Keratinocyte (primary cell): ENCODE data around the gene RFX3. TPM values are rescaled to one million over a fixed set of nuclear protein-coding genes. Genes with fewer than 3 reads are reported as not detected.

Experiments
- DNase-seq: peaks from one replicate; pipeline ENCODE4 v3.0.0-alpha.2; 2011; ENCODE audit warnings: low read depth, missing footprints, low spot score
- FAIRE-seq: peaks from 2 replicates; lab custom pipeline; 2011; peaks lifted over from hg19 to GRCh38; lab: Jason Lieb, UNC
- H2AFZ ChIP-seq: 2 replicates; pipeline ENCODE4 v1.6.0; 2012; ENCODE audit warnings: low read length, control low read depth, inconsistent platforms; ENCODE audit not compliant: control insufficient read depth
- H3K27ac ChIP-seq: 2 replicates; pipeline ENCODE4 v1.5.1; 2011; ENCODE audit warnings: low read length; ENCODE audit not compliant: control insufficient read depth, insufficient read depth
- H3K27me3 ChIP-seq: 3 replicates; pipeline ENCODE4 v1.6.0; 2011; ENCODE audit warnings: low read length; ENCODE audit not compliant: control insufficient read depth, insufficient read depth; ENCODE audit errors: extremely low read depth
- H3K36me3 ChIP-seq, 2 experiments: 2 replicates in 1 of 2; 3 replicates in 1 of 2; pipeline ENCODE4 v1.5.1; 2011; ENCODE audit warnings: low read length in 2 of 2, mild to moderate bottlenecking in 1 of 2; ENCODE audit not compliant: control insufficient read depth in 2 of 2, insufficient read depth in 2 of 2; ENCODE audit errors: extremely low read depth in 1 of 2
- H3K4me1 ChIP-seq: 3 replicates; pipeline ENCODE4 v1.5.1; 2011; ENCODE audit warnings: low read length; ENCODE audit not compliant: control insufficient read depth, insufficient read depth; ENCODE audit errors: extremely low read depth
- H3K4me2 ChIP-seq: 3 replicates; pipeline ENCODE4 v1.6.0; 2011; ENCODE audit warnings: low read depth, low read length; ENCODE audit not compliant: control insufficient read depth, insufficient read depth; ENCODE audit errors: extremely low read depth
- H3K4me3 ChIP-seq, 3 experiments: fragments of 200-600 bp in 1 of 3; sonication (generic) in 1 of 3; 2 replicates in 2 of 3; 3 replicates in 1 of 3; pipeline ENCODE4 v1.5.1; 2011 to 2016; ENCODE audit warnings: low read length in 3 of 3, mild to moderate bottlenecking in 3 of 3, control low read depth in 2 of 3, inconsistent platforms in 1 of 3, low read depth in 1 of 3, mixed read lengths in 1 of 3, mixed run types in 1 of 3, moderate library complexity in 1 of 3; ENCODE audit not compliant: control insufficient read depth in 2 of 3, insufficient read depth in 2 of 3; ENCODE audit errors: extremely low read depth in 1 of 3
- H3K79me2 ChIP-seq: 2 replicates; pipeline ENCODE4 v1.6.0; 2012; ENCODE audit warnings: low read length; ENCODE audit not compliant: control insufficient read depth, insufficient read depth
- H3K9ac ChIP-seq: 3 replicates; pipeline ENCODE4 v1.6.0; 2011; ENCODE audit warnings: low read length; ENCODE audit not compliant: control insufficient read depth, insufficient read depth; ENCODE audit errors: extremely low read depth
- H3K9me1 ChIP-seq: 3 replicates; pipeline ENCODE4 v1.6.0; 2011; ENCODE audit warnings: low read length; ENCODE audit not compliant: control insufficient read depth, insufficient read depth; ENCODE audit errors: extremely low read depth
- H3K9me3 ChIP-seq: 2 replicates; pipeline ENCODE4 v1.5.1; 2012; ENCODE audit warnings: low read depth, low read length; ENCODE audit not compliant: control insufficient read depth
- H4K20me1 ChIP-seq: 3 replicates; pipeline ENCODE4 v1.6.0; 2011; ENCODE audit warnings: low read length; ENCODE audit not compliant: control insufficient read depth, insufficient read depth; ENCODE audit errors: extremely low read depth
- CTCF ChIP-seq, 3 experiments: IDR thresholded peaks in 1 of 3; conservative IDR thresholded peaks in 1 of 3; optimal IDR thresholded peaks in 1 of 3; 2 replicates in 2 of 3; 3 replicates in 1 of 3; pipeline versions ENCODE3 to v1.5.1; 2011; ENCODE audit warnings: low read length in 3 of 3, mild to moderate bottlenecking in 3 of 3, moderate library complexity in 2 of 3, control low read depth in 1 of 3, inconsistent platforms in 1 of 3; ENCODE audit not compliant: insufficient read depth in 2 of 3; ENCODE audit errors: extremely low read depth in 1 of 3
- EZH2 ChIP-seq: IDR thresholded peaks from one replicate; pipeline ENCODE4 v1.6.1; 2012; ENCODE audit warnings: inconsistent platforms, mild to moderate bottlenecking, low read length, moderate library complexity
- dilution Hi-C: fragments of 300-500 bp; cut with MboI; formaldehyde crosslinking; loops from one replicate; pipeline ENCODE4 v1.7.0; 2020; ENCODE audit warnings: low sequenced_read_pairs; ENCODE audit not compliant: extremely low pct_ligation_motif_present
- polyA plus RNA-seq, 5 experiments: library from polyadenylated mRNA; depleted of rRNA in 3 of 5; stranded (reverse) in 3 of 5; stranded (forward) in 1 of 5; unstranded in 1 of 5; fragments of >200 nt; gene quantifications; 1 replicate in 1 of 5; 2 replicates in 3 of 5; 3 replicates in 1 of 5; pipeline versions ENCODE4 v1.2.1 to v1.2.3, GENCODE V29; 2011 to 2012; ENCODE audit warnings: missing spikeins in 2 of 5, low read depth in 1 of 5, low replicate concordance in 1 of 5

Gene RFX3
- polyA plus RNA-seq, 1 donor (not counting 4 experiments of a cell fraction or from before 2014, with no cell fraction given) = 1.8 TPM

GRCh38 chr9:3385871-3386270 lies 139.9 kb downstream of the RFX3 start:
- Histone ChIP-seq H3K9me1 (no peaks in the 10 kb centered on the region), H4K20me1 (no peaks in the 10 kb centered on the region), H3K4me1 (no peaks in the 10 kb centered on the region), H3K27me3 (no peaks in the 10 kb centered on the region), H3K4me2 (no peak overlapping the region), H3K4me3 (no peak overlapping the region), H3K9me3 (no peaks in the 10 kb centered on the region), H2AFZ (no peak overlapping the region), H3K36me3 (no peaks in the 10 kb centered on the region), H3K9ac (no peak overlapping the region), H3K27ac (no peak overlapping the region), H3K79me2 (no peaks in the 10 kb centered on the region)
- dilution Hi-C loops = no loop called here
- DNase-seq = no peak
- TF ChIP-seq CTCF (optimal IDR thresholded peaks at IDR 0.05 in 1 of 3, IDR thresholded peaks at IDR 0.05 in 1 of 3, conservative IDR thresholded peaks at IDR 0.05 in 1 of 3; ENCODE audit: extremely low read depth in 1 of 3, insufficient read depth in 2 of 3, low read length in 3 of 3) (no peak), EZH2 (no peak)
- FAIRE-seq = no peak

- FAIRE-seq = no peak
- no peak for TF ChIP-seq CTCF (optimal IDR thresholded peaks at IDR 0.05 in 1 of 3, IDR thresholded peaks at IDR 0.05 in 1 of 3, conservative IDR thresholded peaks at IDR 0.05 in 1 of 3; ENCODE audit: extremely low read depth in 1 of 3, insufficient read depth in 2 of 3, low read length in 3 of 3)
- no peak for TF ChIP-seq EZH2
- H3K9me1 ChIP-seq = no peaks in the 10 kb centered on the region
- H3K27ac ChIP-seq = no peak overlapping the region
- DNase-seq = no peak
- H3K4me1 ChIP-seq = no peaks in the 10 kb centered on the region
- no peak overlapping the region for H3K4me2 ChIP-seq
- H3K36me3 ChIP-seq = no peaks in the 10 kb centered on the region
- no peaks in the 10 kb centered on the region for H3K9me3 ChIP-seq
- dilution Hi-C loops = no loop called here
- no peaks in the 10 kb centered on the region for H3K79me2 ChIP-seq
- H3K4me3 ChIP-seq = no peak overlapping the region
- no peaks in the 10 kb centered on the region for H4K20me1 ChIP-seq
- no peak overlapping the region for H2AFZ ChIP-seq
- H3K27me3 ChIP-seq = no peaks in the 10 kb centered on the region
- H3K9ac ChIP-seq = no peak overlapping the region
These were observed 154.0 kb downstream of the RFX3 start for GRCh38 chr9:3371842-3372241.
